Measurements from ENCODE around the gene VPS4A.
"Not testable (repeated sequence)": the region's sequence is repeated elsewhere in the genome, so short reads cannot be mapped to it uniquely, and the experiment has no call there.

The VPS4A gene

DNA sequence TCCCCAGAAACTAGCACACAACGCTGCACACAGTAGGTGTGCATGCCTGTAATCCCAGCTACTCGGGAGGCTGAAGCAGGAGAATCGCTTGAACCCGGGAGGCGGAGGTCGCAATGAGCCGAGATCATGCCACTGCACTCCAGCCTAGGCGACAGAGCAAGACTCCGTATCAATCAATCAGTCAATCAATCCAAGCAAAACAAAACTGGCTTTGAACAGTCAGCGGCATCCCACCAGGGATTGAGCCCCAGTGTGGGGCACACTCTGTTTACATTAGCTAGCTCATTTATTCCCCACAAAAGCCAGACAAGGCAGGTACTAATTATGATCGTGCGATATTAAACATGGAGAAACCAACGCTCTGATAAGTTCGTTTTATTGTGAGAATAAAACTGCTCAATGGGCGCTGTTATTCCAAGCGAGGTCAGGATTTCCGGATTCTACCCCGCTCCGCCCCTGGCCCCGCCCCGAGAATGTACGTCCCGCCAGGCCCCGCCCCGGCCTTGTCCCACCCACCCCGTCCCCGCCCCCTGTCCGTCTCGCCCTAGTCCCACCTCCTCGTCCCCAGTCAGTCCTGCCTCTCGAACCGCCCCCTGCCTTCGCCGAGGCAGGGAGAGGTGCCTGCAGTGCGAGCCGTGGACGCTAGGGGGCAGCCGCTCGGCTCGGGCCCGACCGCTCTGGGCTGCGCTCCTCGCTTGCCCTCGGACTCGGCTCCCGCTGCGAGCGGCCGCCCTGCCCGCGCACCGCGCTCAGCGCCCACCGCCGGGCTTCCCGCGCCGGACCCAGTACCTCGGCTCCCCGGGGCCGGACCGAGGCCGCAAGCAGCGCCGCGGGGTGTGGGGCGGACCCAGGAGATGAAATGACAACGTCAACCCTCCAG lies at the start of gene VPS4A:
Gene VPS4A, plus strand, starts transcription at position 698 of the 880 bp plus-strand sequence. Its CDS starts 162 bp downstream, at position 860.
- DNase-seq: peak; percentile 98

DNA sequence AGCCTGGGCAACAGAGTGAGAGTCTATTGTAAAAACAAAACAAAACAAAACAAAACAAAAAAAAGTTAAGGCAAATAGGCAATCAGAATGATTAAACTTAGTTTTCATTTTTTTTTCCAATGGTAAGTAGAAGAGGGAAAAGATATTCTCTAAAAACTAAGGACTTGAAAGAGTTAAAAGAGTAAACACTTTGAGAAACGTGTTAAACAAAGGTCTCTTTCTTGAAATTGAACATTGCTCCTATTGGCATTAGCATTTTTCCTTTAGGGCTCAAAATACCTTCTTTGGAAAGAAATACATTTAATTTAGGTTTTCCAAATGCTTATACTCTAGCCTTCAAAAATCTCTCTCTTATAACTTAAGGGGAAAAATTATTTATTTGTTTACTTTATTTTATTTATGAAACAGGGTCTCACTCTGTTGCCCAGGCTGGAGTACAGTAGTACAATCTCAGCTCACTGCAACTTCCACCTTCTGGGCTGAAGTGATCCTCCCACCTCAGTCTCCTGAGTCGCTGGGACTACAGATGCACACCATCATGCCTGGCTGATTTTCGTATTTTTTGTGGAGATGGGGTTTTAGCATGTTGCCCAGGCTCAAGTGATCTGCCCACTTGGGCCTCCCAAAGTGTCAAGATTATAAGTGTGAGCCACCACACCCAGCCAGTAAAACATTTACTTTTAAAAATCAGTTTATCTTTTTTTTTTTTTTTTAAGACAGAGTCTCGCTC lies 44.7 kb upstream of the VPS4A start:
- DNase-seq: no peak

DNA sequence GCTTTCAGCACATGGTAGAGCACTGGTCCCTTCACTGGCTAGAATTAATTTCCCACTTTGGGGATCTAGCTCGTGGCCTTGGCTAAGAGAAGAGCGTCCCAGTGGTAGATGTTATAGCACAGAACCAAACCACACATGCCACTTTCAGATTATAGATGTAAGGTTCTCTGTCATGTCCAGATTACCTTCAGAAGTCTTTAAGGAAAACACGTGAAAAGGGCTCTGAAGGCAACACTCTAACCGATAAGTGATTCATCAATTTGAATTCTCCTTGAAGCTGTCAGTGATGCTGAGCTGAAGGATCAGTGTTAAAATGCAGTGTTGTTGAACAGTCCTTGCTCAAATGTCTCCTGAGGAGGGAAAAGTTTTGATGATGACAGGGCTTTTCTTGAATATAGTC lies 43.5 kb upstream of the VPS4A start:
- DNase-seq: no peak

DNA sequence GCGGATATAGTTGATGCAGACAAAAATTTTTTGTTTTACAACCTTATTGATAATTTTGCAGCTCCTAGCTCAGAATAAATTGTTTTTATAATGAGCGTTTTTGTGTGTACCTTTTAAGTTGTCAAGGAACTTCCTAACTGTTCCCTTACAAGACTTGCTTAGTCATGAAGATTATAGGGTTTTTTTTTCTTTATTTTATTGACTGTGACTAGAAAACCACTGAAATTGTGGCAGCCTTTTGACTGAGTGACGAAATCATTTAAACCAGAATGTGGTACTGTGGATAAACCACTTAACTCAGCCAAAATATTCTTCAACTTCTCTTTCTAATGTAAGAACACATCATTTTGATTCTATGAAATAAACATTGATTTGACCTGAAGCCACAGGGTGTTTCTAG lies 40.8 kb upstream of the VPS4A start:
- no peak for DNase-seq

DNA sequence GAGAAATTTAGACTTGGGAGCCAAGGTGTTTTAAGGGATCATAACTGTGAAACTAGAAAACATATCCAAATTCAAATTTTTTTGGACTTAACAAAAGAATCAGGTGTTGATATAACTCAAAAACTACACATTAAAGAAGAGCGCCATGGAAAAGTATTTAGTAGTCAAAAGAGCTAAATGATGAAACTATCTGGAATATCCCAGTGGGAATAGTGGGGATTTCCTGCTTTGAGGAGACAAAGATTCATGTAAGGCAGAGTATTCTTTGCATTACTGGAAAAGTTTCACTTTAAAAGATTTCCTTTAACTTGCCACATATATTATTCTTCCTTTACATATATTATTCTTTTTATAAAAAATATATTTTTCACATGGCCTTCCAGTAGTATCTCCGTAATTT lies 40.3 kb upstream of the VPS4A start:
- DNase-seq: no peak

DNA sequence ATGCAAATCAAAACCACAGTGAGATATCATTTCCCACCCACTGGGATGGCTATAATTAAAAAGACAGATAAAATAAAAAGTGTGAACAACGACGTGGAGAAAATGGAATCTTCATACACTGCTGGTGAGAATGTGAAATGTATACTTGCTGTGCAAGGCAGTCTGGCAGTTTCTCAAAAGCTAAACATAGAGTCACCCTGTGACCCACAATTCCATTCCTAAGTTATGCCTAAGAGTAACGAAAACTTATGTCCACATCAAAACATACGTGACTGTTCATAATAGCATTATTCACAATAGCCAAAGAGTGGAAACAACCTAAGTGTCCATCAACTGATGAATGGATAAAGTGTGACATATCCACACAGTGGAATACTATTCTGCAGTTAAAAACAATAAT lies 38.1 kb upstream of the VPS4A start:
- DNase-seq: no peak

DNA sequence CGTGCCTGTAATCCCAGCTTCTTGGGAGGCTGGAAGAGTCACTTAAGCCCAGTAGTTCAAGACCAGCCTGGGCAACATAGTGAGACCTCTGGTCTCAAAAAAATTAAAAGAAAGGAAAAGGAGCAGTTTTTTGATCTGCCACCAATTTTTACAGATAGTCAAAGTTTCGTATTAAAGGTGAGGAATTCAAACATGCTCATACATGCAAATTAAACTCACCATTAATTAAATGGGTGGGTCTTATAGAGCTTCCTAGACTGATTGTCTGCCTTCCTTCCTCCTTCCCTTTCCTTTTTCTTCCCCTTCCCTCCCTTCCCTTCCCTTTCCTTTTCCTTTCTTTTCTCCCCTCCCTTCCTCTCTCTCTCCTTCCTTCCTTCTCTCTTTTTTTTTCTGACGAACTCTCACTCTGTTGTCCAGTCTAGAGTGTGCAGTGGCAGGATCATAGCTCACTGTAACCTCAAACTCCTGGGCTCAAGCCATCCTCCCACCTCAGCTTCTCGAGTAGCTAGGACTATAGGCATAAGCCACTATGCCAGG lies 36.4 kb upstream of the VPS4A start:
- DNase-seq: no peak

DNA sequence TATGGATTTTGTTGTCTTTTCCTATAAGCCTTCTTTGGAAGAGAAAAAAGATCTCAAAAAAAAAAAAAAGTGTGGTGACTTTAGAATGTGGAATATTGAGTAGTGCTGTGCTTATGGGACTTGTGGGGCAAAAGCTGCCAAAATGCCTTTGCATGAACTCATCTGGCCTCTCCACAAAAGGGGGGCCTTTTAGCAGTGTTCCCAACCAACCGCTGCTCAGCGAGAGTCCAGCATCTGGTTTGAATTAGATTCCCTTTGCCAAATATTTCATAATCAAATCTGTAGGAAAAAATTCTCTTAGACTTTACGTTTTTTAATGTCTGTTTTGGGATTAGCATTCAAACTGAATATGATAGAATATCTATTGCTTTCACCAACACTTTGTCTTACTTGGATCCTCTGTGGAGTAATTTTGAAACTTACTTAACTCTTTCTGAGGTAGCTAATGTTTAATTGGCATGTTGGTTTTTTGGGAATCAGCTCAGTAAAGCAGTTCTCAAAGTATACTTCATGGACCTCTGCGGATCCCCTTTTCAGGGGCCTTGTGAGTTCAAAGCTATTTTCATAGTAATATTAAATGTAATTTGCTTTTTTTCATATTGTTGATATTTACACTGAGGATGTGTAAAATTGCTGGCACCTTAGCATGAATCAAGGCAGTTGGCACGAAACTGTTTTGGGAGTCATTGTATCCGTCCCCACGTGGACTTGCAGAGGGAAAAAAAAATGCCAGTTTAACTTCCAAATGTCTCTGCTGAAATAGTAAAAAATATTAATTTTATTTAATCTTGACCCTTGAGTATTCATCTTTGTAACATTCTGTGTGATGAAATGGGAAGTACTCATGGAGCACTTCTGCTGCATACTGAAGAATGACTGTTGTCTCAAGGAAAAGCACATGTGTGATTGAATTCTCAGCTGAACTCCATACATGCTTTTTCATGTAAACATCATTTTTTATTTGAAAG lies 34.7 kb upstream of the VPS4A start:
- DNase-seq: no peak

DNA sequence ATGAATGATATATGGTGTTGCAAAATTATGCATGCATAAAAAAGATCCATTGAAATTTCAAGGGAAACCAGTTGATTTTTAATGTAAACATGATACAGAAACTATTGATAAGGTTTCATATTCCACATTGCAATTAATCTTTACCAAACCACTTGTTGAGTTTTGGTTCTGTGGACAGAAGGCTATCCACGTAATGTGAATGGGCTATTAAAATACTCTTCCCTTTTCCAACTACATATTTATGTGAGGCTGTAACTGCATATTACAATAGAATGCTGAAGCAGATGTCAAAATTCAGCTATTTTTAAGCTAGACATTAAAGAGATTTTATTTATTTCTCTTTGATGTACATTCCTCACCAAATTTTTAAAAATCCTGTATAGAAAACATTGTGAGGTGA lies 33.7 kb upstream of the VPS4A start:
- DNase-seq: no peak

DNA sequence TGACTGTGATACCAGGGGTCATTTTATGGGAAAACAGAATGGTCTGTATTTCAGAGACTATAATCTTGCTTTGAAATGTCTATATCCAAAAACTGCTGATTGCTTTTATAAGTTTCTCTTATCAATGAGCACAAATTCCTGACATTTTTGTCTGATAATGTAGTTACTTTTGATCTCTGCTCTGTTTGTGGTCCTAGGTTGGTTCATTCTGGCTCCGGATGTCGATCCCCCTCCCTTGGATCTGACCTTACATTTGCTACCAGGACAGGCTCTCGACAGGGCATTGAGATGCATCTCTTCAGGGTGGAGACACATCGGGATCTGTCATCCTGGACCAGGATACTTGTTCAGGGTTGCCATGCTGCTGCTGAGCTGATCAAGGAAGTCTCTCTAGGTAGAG lies 27.3 kb upstream of the VPS4A start:
- no peak for DNase-seq

DNA sequence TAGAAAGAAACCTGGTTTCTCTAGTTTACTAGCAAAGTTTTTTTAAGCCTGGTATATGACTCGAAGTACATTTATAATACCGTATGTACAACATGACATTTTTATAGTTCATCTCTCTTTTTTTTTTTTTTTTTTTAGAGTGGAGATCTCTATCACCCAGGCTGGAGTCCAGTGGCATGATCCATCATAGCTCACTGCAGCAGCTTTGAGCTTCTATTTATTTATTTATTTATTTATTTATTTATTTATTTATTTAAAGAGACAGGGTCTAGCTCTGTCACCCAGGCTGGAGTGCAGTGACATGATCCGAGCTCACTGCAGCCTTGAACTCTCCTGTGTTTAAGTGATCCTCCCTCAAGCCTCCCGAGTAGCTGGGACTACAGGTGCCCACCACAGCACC lies 25.9 kb upstream of the VPS4A start:
- no peak for DNase-seq

DNA sequence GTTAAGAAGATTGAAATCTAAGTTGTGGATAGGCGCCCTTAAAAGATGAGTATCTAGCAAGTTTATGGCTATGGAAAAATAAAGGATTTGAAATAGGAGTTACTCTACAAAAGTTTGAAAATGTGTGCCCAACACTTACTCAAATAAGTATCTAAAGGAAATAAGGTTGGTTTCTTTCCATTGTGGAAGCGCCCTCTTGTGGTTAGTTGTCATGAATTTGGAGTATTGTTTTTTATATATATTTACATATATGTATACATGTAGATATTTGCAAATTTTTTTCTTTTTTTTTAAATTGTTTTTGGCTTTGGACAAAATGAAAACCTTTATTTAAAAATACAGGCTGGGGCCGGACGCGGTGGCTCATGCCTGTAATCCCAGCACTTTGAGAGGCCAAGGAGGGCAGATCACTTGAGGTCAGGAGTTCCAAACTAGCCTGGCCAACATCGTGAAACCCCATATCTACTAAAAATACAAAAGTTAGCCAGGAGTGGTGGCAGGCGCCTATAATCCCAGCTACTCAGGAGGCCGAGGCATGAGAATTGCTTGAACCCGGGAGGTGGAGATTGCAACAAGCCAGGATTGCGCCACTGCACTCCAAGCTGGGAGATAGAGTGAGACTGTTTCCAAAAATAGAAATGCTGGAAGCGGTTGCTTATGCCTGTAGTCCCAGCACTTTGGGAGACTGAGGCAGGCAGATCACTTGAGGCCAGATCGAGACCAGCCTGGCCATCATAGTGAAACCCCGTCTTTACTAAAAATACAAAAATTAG lies 24.0 kb upstream of the VPS4A start:
- peak; percentile 82 for DNase-seq

DNA sequence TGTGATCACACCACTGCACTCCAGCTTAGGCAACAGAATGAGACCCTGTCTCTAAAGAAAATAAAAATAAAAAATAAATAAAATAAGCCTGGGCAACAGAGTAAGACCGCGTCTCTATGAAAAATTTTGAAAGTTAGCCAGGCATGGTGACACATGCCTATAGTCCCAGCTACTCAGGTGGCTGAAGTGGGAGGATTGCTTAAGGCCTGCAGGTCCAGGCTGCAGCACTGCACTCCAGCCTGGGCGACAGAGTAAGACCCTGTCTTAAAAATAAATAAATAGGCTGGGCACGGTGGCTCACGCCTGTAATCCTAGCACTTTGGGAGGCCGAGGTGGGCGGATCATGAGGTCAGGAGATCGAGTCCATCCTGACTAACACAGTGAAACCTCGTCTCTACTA lies 19.5 kb upstream of the VPS4A start:
- DNase-seq: not testable (repeated sequence)

DNA sequence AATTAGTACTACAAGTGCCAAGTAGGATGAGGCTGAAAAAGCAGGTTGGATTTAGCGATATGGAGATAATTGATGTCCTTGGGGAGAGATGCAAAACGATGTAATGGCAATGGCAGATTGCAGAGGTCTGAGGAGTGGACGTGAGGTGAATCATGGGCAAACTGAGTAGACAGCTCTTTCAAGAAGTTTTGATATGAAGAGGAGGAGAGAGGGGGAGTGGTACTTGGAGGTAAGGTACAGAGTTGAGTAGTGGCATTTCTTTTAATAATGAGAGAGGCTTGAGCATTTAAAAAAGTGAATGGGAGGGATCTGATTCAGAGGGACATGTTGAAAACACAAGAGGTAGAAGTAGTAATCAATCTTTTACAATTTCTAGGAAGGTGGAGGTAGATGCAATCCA lies 17.7 kb upstream of the VPS4A start:
- no peak for DNase-seq

DNA sequence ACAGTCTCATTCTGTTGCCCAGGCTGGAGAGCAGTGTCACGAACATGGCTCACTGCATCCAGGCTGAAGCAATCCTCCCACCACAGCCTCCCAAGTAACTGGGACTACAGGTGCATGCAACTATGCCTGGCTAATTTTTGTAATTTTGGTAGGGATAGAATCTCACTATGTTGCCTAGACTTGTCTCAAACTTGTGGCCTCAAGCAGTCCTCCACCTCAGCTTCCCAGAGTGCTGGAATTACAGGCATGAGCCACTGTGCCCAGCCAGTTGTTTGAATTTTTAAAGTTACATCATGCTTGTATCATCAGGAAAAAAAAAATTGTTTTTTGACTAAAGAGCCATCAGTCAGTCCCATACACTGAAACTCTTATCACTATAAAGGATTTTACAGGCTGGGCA lies 17.1 kb upstream of the VPS4A start:
- no peak for DNase-seq

DNA sequence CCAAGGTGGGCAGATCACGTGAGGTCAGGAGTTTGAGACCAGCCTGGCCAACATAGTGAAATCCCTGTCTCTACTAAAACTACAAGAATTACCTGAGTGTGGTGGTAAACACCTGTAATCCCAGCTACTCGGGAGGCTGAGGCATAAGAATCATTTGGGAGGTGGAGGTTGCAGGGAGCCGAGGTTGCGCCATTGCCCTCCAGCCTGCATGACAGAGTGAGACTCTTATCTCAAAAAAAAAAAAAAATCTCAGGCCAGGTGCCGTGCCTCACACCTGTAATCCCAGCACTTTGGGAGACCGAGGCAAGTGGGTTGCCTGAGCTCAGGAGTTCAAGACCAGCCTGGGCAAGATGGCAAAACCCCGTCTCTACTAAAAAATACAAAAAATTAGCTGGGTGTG lies 14.4 kb upstream of the VPS4A start:
- DNase-seq: not testable (repeated sequence)

DNA sequence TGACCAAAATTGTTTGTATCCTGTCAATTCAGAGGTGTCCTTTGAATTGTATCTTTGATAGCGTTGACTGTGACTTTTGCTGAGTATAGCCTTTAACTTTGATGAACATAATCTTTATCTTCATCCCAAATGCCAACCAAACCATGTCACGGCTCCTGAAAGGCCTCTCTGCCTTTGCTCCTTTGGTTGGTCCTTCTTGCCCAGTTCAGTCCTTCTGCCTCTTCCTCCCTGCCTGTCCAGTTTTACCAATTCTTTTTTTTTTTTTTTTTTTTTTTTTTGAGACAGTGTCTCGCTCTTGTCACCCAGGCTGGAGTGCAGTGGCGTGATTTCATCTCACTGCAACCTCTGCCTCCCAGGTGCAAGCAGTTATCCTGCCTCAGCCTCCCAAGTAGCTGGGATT lies 12.9 kb upstream of the VPS4A start:
- DNase-seq: no peak

DNA sequence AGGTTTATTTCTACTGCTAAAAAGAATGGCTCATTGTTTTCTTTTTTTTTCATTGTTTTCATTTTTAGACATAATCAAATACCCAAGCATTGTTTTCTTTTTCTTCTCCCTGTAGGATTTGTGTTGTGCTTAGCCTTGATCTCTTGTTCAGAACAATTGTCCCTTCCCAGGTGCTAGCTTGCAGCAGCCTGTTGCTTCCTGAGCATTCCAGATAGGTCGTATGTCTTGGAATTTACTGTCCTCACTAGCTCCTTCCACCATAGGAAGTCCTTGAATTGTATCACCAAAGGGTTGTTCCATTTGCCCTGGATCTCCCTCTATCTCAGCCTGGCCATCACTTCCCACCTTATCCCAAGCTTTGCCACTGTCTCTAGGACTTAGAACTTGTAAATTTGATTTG lies 10.0 kb upstream of the VPS4A start:
- DNase-seq: no peak

DNA sequence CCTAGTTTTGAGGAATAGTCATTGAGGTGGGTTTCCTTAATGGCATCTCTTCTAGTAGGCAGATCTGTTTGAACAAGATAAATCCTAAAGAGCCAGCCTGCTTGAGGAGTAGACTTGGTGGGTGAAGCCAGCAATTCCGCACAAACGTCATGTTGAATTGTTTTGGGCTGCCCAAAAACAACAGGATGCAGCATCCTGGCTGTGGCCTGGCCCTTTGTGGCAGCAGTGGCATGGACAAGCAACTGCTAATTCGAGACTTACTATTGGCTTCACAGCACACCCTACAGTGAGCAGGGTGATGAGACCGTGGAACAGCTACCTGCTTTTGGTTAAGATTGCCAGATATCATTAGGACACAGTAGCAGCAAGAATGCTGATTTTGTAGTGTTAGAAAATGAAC lies 9.3 kb upstream of the VPS4A start:
- no peak for DNase-seq

DNA sequence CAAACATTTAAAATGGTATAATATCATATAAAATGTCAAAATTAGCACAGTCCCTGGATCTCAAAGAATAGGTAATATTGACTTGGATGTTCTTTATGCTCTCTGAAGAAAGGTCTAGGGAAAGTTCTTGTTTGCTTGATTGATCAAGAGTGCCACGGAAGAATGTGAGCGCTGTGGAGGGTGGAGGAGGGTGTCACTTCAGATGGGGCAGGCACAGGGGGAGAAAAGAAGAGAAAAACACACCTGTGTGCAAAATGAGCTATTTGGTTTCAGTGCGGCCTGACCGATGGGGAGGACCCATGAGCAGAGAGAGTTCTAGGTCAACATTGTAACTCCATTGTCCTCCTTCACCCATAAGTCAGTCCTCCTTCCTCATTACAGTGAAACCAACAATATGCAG lies 8.8 kb upstream of the VPS4A start:
- no peak for DNase-seq

DNA sequence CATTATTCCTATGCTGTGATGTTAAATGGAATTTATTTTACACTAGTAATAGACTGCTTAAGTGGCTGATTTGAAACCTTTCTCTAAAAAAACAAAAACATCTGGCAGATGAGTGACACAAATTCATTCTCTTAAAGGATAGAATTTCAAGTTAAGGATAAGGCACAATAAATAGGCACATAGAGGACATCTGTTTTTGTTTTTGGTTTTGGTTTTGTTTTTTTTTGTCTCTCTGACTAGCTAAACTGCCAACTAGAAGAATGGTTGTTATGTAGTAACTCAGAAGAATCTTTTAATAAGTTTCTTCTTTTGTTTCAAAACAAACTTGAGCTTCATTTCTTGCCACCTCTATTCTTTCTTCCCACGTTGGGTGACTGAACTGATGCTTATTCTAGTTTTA lies 5.1 kb upstream of the VPS4A start:
- no peak for DNase-seq

DNA sequence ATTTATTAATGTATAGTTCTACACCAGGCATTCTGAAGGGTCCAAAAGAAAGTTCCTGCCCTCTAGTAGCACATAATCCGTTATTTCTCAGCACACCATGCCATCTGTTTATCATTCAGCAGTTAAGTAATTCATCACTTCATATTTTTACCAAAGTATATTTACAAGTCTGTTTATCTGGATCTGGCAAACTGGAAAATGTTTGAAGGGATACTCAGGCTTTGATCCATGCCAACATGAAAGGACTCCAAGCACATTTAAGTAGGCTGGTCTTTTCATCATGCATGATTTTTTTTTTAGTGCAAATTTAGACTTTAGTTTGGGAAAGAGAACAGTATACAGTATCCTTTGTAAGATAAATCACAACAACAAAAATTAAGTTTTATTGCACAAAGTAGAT lies 4.1 kb upstream of the VPS4A start:
- no peak for DNase-seq

Measured in suppressor macrophage treated with lipopolysaccharide for 4 hours (primary cell).